IMR-90 (cell line): ENCODE data around the gene EXOC6B. TPM values are rescaled to one million over a fixed set of nuclear protein-coding genes. Genes with fewer than 3 reads are reported as not detected.

ENCODE experiments used
- ATAC-seq: fragments of 200-7000 bp; cut with Tn5 transposase; 2 replicates; pipeline ENCODE4 v1.9.1; 2020; ENCODE audit warnings: low read depth, mild to moderate bottlenecking, moderate library complexity
- BruUV-seq: library from RNA; stranded (reverse); fragments of 400-500 nt; replicated peaks from 2 replicates; lab custom pipeline; 2021; lab: Mats Ljungman, UMichigan
- CTCF ChIA-PET: fragments of 300-600 bp; formaldehyde crosslinking; extraction: SDS; loops from one replicate; lab custom pipeline; 2021; ENCODE audit warnings: antibody characterized with exemption; lab: Yijun Ruan, JAX
- POLR2A ChIA-PET: fragments of 300-600 bp; sonication (Branson Sonifier 250); formaldehyde crosslinking; loops from one replicate; lab custom pipeline; 2022; ENCODE audit warnings: antibody characterized with exemption; ENCODE audit not compliant: unreplicated experiment; lab: Charles Lee
- DNase-seq: peaks from one replicate; pipeline ENCODE4 v3.0.0; 2013
- H2AFZ ChIP-seq: replicated peaks from 2 replicates; pipeline ENCODE3; 2013; ENCODE audit warnings: low read length, mild to moderate bottlenecking; ENCODE audit not compliant: poor library complexity
- H2AK5ac ChIP-seq: 2 replicates; pipeline ENCODE4 v1.6.1; 2013; ENCODE audit warnings: low read depth, low read length, inconsistent platforms
- H2AK9ac ChIP-seq: replicated peaks from 2 replicates; pipeline ENCODE3; 2013; ENCODE audit warnings: mild to moderate bottlenecking, low read depth, low read length, moderate library complexity; ENCODE audit not compliant: poor library complexity
- H2BK120ac ChIP-seq: 2 replicates; pipeline ENCODE4 v1.6.1; 2013; ENCODE audit warnings: low read depth, low read length, inconsistent platforms
- H2BK15ac ChIP-seq: 3 replicates; pipeline ENCODE4 v1.6.1; 2013; ENCODE audit warnings: low read depth, low read length, inconsistent platforms
- H2BK20ac ChIP-seq: 2 replicates; pipeline ENCODE4 v1.6.1; 2013; ENCODE audit warnings: low read depth, mild to moderate bottlenecking, inconsistent platforms, low read length, moderate library complexity
- H2BK5ac ChIP-seq: 2 replicates; pipeline ENCODE4 v1.6.1; 2013; ENCODE audit warnings: mild to moderate bottlenecking, low read depth, low read length, inconsistent platforms; ENCODE audit not compliant: poor library complexity, severe bottlenecking
- H3K14ac ChIP-seq: replicated peaks from 2 replicates; pipeline ENCODE4 v1.6.1; 2013; ENCODE audit warnings: low read depth, low read length, inconsistent platforms
- H3K18ac ChIP-seq: 2 replicates; pipeline ENCODE4 v1.6.1; 2013; ENCODE audit warnings: low read depth, low read length, control low read depth
- H3K23ac ChIP-seq: 2 replicates; pipeline ENCODE4 v1.6.1; 2013; ENCODE audit warnings: low read depth, low read length, inconsistent platforms
- H3K27ac ChIP-seq: 2 replicates; pipeline ENCODE4 v1.5.1; 2013; ENCODE audit warnings: mild to moderate bottlenecking, control low read depth, low read length; ENCODE audit not compliant: insufficient read depth
- H3K27me3 ChIP-seq: 2 replicates; pipeline ENCODE4 v1.6.1; 2013; ENCODE audit warnings: low read length; ENCODE audit not compliant: control insufficient read depth, insufficient read depth
- H3K36me3 ChIP-seq: 2 replicates; pipeline ENCODE4 v1.6.1; 2013; ENCODE audit warnings: low read length, mixed read lengths; ENCODE audit not compliant: control insufficient read depth, insufficient read depth
- H3K4ac ChIP-seq: 2 replicates; pipeline ENCODE4 v1.6.1; 2013; ENCODE audit warnings: low read depth, low read length, inconsistent platforms
- H3K4me1 ChIP-seq: 2 replicates; pipeline ENCODE4 v1.6.1; 2013; ENCODE audit warnings: low read length, mixed read lengths; ENCODE audit not compliant: control insufficient read depth, insufficient read depth
- H3K4me2 ChIP-seq: 2 replicates; pipeline ENCODE4 v1.6.1; 2013; ENCODE audit warnings: low read depth, mild to moderate bottlenecking, control low read depth, low read length, moderate library complexity
- H3K4me3 ChIP-seq: 2 replicates; pipeline ENCODE4 v1.5.1; 2013; ENCODE audit warnings: low read depth, mild to moderate bottlenecking, control low read depth, low read length, moderate library complexity; ENCODE audit not compliant: insufficient read depth
- H3K56ac ChIP-seq: 2 replicates; pipeline ENCODE4 v1.6.1; 2013; ENCODE audit warnings: low read length, inconsistent platforms; ENCODE audit not compliant: insufficient read depth; ENCODE audit errors: extremely low read depth
- H3K79me1 ChIP-seq, 2 experiments: 2 replicates each; pipeline ENCODE4 v1.6.1; 2013; ENCODE audit warnings: low read length in 2 of 2, inconsistent platforms in 1 of 2, low read depth in 1 of 2
- H3K9ac ChIP-seq: 2 replicates; pipeline ENCODE4 v1.6.1; 2013; ENCODE audit warnings: low read depth, low read length, control low read depth
- H3K9me1 ChIP-seq: 2 replicates; pipeline ENCODE4 v1.6.1; 2013; ENCODE audit warnings: low read length, inconsistent platforms; ENCODE audit not compliant: insufficient read depth
- H3K9me3 ChIP-seq: 2 replicates; pipeline ENCODE4 v1.6.1; 2013; ENCODE audit warnings: low read length; ENCODE audit not compliant: control insufficient read depth, insufficient read depth
- H4K20me1 ChIP-seq: 2 replicates; pipeline ENCODE4 v1.6.1; 2013; ENCODE audit warnings: low read length, inconsistent platforms; ENCODE audit not compliant: insufficient read depth
- H4K5ac ChIP-seq: 2 replicates; pipeline ENCODE4 v1.6.1; 2013; ENCODE audit warnings: mild to moderate bottlenecking, low read depth, low read length, control low read depth
- H4K8ac ChIP-seq, 2 experiments: 2 replicates each; pipeline ENCODE4 v1.6.1; 2013; ENCODE audit warnings: low read depth in 2 of 2, low read length in 2 of 2, control low read depth in 1 of 2, inconsistent platforms in 1 of 2
- H4K91ac ChIP-seq: 2 replicates; pipeline ENCODE4 v1.6.1; 2013; ENCODE audit warnings: low read depth, low read length, inconsistent platforms; ENCODE audit not compliant: insufficient read depth
- CTCF ChIP-seq: conservative IDR thresholded peaks from 2 replicates; pipeline ENCODE4 v1.5.1; 2012; ENCODE audit warnings: mild to moderate bottlenecking, low read depth, low read length, improper control_type of control experiment
- POLR2A ChIP-seq: IDR thresholded peaks from 2 replicates; pipeline ENCODE4 v1.6.1; 2012; ENCODE audit warnings: mild to moderate bottlenecking, low read depth, low read length
- WGBS, 2 experiments: methylation state at CpG; one replicate each; pipeline versions ENCODE4 v1.1.5 to v1.1.7; 2013; ENCODE audit warnings: missing lambda C conversion rate in 2 of 2; ENCODE audit not compliant: insufficient read length in 1 of 2; ENCODE audit errors: extremely low coverage in 2 of 2; 5-methylcytosine and 5-hydroxymethylcytosine counted together
- dilution Hi-C: fragments of 300-500 bp; cut with HindIII; formaldehyde crosslinking; loops from one replicate; pipeline ENCODE4 v1.14.3; 2018; ENCODE audit warnings: low sequenced_read_pairs; ENCODE audit not compliant: unreplicated experiment
- in situ Hi-C: fragments of 300-500 bp; cut with MboI; formaldehyde crosslinking; loops from 3 replicates; pipeline ENCODE4 v1.14.3; 2019; ENCODE audit warnings: low sequenced_read_pairs, inconsistent platforms, mixed read lengths
- intact Hi-C: fragments of 100-400 bp; cut with micrococcal nuclease; formaldehyde crosslinking; loops from 2 replicates; pipeline ENCODE4 v1.10.0; 2022
- polyA plus RNA-seq, 3 experiments: library from polyadenylated mRNA; depleted of rRNA; stranded (reverse); fragments of >200 nt; gene quantifications; 2 replicates each; pipeline ENCODE4 v1.2.3, GENCODE V29; 2012; ENCODE audit warnings: low replicate concordance in 1 of 3
- total RNA-seq: library from RNA; depleted of rRNA; stranded (reverse); fragments of >200 nt; gene quantifications from 2 replicates; pipeline ENCODE4 v1.2.3, GENCODE V29; 2012

EXOC6B gene
- total and polyA plus RNA-seq, 2 of the 4 experiments (the other 2 are of a cell fraction) = 10.2 to 29.4 TPM

DNA sequence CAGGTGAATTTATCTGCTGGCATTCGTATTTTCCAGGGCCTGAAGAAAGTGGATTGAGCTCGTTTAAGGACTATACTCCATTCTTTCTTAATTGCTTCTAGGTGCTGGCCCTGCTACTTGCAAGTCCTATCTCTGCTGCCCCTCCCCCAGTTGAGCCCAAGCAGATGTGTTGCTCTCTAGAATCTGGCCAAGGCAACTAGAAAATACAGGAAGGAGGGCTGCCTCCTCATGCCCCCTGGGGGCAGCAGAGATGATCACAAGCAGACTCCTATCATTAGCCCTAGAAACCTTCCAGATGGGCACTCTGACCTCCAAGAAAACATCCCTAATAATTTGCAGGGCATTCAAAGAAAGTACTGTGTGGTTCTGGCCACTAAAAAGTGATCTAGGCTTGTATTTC is 605.7 kb downstream of the EXOC6B start:
- H3K14ac ChIP-seq = no peak overlapping the region
- no peak for DNase-seq

More for the DNA sequence above, 605.7 kb downstream of the EXOC6B start:
- Histone ChIP-seq H4K20me1 (no peaks in the 10 kb centered on the region), H3K27ac (no peak overlapping the region), H3K4me3 (no peak overlapping the region), H4K91ac (no peak overlapping the region), H2AK5ac (no peak overlapping the region; the same call in 1 of the 2 replicates), H2BK120ac (no peak overlapping the region), H3K4ac (no peak overlapping the region), H3K23ac (no peak overlapping the region), H3K9me1 (0 out of 2 replicates have a peak, but pooled peaks cover 3% of the 10 kb centered on the region), H3K18ac (no peak overlapping the region), H3K36me3 (no peaks in the 10 kb centered on the region), H3K9ac (no peak overlapping the region), H2AK9ac (no peak overlapping the region), H3K4me1 (peaks cover 7% of the 10 kb centered on the region), H3K9me3 (no peaks in the 10 kb centered on the region), H3K79me1 (no peaks in the 10 kb centered on the region; a peak in 1 of 4 replicates), H3K56ac (no peak overlapping the region), H3K4me2 (no peak overlapping the region), H2BK20ac (no peak overlapping the region), H2BK5ac (no peak overlapping the region), H2BK15ac (no peak overlapping the region), H4K5ac (no peak overlapping the region), H4K8ac (no peak overlapping the region), H3K27me3 (no peaks in the 10 kb centered on the region), H2AFZ (no peak overlapping the region)
- intact Hi-C loops = no loop called here
- ChIA-PET CTCF (no interaction called here), POLR2A (no interaction called here)
- WGBS, 2 experiments = no CpG with 5 or more reads among the region's 2 CpGs
- in situ Hi-C loops = no loop called here
- no peak for ATAC-seq
- peak; percentile 15; the same call in 1 of the 2 replicates for TF ChIP-seq CTCF
- no peak for TF ChIP-seq POLR2A
- no TSS peak for BruUV-seq
- dilution Hi-C loops = no loop called here
